NCI-H187 (cell line): ENCODE measurements around the gene PTPRT.

ENCODE experiments used
- DNase-seq, 2 experiments: peaks; one replicate each; lab custom pipeline; 2025; lab: John Stamatoyannopoulos, UW

PTPRT gene

DNA sequence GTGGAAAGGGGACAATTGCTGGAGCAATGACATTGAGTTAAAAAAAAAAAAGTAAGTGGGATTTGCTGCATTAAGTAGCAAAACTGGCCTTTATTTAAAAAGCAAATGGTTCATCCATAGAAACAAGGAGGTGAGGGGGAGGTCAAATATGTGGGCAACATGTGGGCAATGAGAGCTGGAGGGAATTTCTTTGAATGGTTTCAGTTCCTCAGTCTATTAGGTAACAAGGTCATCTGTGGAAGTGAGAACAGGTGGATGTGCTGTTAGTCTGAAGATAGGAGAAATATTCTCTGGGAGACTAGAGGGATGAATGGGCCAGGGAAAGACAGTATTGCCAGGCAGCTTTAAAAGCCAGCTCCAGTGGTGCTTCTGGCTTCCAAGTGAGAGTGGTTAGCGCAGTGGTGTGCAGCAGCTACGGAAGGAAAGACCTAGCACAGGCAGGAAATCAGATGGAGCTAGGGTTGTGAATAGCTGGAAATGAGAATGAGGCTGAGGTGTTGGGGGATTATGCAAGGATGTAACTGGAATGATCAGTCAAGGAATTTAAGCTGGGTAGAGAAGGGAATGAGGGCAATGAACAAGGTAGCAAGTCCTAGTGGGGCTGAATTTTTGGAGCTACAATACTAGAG, 727.6 kb downstream of the PTPRT start:
- no peak for DNase-seq

DNA sequence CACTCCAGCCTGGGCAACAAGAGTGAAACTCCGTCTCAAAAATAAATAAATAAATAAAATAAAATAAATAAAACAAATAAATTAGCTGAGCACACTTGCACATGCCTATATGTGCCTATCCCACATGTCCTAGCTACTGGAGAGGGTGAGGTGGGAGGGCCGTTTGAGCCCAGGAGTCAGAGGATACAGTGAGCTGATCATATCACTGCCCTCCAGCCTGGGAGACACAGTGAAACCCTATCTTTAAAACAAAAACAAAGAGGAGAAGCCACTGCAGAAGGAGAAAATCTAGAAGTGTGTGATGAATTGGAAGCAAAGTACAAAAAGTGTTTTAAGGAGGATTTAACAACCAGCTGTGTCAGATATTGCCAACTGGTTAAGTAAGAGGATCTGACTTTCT, 728.4 kb downstream of the PTPRT start:
- no peak for DNase-seq

DNA sequence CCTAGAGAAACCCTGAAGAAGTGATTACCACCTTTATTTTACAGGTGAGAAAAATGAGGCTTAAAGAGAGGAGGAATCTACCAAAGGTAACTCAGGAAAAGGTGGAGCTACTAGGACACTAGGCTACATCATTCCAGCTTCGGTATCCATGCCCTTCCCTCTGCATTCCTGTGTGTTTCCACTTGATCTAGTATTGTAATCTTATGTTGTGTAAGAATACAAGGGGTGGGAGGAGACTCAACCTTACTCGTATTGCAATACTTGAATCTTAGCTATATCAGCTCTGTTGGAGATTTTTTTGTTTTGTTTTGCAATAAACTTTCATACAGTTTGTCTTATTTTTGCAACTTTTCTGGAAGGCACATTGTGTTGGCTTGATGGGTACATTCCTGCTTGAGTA, 742.4 kb downstream of the PTPRT start:
- no peak for DNase-seq

DNA sequence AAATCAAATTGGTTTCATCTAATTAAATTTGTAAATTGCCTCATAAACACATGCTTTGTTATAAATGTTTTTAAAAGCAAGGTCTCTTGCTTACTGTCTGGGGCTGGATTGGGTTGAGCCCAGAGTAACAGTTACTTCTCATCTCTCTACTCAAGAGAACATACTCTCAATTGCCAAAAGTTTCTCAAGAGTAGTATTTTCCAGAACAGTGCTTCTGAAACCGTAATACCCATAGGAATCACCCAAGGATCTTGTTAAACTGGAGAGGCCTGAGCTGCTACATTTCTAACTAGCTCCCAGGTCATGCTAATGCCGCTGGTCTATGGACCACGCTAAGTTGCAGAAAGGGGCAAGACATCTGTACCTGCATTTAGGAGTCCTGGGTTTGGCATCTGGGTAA, 744.9 kb downstream of the PTPRT start:
- DNase-seq = no peak

DNA sequence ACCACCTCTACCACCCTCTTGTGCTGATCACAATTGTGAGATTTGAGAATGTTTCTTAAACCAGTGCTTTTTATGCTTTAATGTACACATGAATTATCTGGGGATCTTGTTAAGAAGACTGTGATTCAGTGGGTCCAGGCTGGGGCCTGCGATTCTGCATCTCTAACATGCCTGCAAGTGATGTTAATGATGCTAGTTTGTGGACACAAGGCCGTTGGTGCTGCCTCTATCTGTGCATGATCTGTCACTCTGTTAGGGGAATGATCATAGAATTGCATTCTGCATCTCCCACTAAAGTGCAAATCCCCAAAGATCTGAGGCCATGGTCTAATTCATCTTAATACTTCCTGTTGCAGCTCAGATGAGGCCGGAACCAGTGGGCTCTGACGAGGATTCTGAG, 746.5 kb downstream of the PTPRT start:
- no peak for DNase-seq

DNA sequence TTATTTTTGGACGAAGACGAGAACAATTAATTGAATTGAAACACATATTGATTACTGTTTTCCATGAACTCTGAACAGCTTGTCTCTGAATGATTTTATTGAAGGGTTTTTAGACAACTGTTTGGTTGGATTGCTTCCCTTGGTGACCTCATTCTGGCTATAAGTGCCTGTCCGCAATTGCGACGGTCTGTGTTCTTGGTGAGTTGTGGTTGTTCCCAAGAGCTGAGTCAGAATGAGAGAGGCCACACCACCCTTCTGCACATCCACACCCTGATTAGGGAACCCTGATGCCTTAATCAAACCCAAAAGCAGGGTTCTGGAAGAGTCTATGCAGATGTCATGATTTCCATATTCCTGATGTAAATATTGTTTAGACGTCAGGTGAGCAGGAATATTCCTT, 747.0 kb downstream of the PTPRT start:
- no peak for DNase-seq

DNA sequence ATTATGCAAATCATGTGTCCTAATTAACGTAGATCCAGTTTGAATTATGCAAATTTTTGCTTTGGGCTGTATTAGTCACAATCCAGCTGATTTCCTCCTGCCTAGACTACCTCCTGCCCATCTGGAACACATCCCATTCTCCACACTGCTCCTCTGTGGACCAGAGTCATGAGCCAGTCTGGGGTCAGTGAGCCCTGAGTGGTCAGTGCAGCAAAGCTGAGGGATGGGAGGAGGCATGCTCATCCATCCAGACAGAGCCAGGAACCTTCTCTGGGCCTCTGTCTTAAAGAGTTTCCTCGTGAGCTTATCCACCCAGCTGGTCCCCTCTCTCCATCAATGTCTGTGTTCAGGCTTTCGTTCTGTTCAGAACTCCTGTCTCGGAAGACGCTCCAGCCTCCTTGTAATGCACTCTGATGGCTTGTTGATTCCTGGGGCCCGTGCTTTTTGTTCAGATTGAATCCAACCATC, 747.8 kb downstream of the PTPRT start:
- DNase-seq = no peak

DNA sequence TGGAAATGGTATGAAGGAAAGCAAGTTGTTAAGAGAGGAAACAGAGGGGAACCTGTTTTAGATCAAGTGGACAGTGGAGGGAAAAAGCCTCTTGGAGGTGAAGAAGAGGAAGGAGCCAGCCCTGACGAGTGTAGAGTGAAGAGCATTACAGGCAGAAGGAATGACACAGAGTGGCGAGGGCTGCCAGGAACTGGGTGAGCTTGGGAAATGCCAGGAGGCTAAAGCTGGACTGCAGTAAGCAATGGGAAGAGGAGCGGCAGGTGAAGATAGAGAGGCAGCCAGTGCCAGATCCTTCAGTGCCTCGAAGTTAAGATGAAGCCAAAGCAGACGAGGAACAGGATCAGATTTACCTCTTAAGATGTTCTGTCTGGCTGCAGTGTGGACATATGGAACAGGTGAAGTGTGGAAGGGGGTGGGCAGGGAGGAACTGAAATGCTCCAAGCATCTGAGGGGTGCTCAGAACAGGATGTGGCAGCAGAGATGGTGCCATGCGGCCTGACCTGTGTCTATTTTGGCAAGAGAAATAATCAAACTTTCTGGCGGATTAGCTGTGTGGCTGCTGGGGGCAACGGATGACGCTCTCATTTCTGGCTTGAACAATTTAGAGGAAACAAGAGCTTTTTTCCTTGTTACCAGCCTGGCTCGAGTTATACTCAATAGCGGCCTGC, 748.4 kb downstream of the PTPRT start:
- no peak for DNase-seq

DNA sequence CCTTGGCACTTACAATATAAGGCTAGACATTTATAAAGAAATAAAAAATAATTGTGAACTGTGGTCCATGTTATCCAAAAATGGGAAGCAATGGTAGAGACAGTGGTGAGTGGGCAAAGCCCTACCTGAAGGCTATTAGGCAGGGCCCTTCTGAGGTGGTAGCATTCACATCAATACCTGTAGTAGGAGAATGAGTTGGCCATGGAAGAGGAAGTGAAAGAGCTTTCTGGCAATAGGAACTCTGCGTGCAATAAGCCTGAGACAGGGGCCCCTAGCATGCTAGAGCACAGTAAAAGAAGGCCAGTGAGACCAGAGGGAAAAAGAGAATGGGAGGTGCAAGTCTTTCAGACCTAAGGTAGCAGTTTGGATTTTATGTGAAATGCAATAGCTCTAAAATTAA, 754.5 kb downstream of the PTPRT start:
- DNase-seq = no peak

DNA sequence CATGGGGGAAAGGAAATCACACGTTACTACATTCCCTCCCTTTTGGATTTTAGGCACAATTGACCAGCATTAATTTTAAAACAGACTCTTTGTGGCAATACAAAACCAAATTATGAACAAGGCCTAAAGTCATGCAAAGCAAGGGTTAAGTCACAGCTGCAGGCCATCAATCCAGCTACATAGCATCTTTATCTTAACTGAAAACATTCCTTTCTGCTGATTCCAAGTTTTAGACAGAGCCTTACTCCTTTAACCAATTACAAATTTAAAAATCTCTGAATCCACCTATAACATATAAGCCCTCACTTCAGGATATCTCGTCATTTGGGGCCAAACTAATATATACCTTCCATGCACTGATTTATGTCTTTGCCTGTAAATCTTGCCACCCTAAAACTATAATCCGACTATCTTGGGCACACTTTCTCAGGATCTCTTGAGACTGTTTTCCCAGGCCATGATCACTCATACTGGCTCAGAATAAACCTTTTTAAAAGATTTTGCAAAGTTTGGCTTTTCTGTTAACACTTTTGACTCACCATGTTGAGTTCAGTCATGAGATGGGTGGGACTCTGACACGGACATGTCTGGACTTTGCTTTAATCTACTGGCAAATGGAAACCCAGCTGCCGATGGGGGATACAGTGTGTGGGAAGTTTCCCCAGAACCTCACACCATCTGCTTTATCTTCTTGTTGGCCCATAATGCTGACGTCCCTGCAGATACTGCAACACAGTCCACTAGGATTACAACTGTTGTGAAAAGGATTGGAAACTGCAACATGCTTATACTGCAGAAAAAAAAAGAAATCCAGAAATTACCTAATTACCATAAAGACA, 757.0 kb downstream of the PTPRT start:
- DNase-seq = no peak

DNA sequence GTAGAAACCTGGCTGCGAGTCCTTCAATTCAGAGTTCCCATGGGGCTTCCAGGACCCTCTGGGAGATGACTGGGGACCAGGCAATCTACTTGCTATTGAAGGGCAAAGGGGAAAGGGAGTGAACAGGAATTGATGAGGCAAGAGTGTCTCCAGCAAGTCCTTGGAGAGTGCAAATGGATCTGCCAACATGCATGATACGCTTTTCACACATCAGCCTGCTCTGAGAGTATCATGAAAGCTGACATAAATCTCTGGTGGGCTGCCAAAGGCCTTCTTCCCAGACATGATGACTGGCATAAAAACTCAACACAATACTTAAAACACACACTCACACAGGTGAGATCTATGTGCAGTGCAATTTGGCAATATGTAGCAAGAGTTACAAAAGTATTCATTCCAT, 759.1 kb downstream of the PTPRT start:
- DNase-seq = no peak

DNA sequence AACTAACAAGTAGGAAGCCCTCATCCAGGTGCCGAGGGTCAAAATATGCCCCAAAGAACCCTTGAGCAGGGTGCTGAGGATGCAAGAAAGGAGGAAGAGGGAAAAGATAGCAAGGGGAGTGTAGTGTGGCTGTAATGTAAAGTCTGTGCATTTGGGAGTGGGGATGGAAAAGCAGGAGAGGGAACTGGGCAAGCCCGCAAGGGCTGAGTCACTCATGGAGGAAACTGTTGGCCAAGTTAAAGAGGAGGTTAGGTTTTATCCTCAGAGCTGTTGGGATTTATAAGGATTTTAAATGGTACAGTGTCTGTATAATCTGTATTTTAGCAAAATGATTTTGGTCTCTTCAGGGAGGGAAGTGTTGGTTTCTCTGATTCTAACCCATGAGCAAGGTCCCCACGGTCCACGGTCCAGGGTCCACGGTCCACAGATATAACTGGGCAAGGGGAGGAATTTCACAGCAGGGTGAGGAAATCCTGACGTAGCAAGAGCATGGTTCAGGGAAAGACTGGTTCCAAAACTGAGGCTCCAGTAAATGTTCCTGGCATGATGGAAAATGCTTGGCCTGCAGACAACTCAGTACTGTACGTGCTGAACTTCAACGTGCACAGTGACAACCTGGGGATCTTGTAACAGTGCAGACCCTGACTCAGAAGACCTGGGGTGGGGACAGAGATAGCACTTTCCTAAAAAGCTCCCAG, 759.8 kb downstream of the PTPRT start:
- DNase-seq = no peak

DNA sequence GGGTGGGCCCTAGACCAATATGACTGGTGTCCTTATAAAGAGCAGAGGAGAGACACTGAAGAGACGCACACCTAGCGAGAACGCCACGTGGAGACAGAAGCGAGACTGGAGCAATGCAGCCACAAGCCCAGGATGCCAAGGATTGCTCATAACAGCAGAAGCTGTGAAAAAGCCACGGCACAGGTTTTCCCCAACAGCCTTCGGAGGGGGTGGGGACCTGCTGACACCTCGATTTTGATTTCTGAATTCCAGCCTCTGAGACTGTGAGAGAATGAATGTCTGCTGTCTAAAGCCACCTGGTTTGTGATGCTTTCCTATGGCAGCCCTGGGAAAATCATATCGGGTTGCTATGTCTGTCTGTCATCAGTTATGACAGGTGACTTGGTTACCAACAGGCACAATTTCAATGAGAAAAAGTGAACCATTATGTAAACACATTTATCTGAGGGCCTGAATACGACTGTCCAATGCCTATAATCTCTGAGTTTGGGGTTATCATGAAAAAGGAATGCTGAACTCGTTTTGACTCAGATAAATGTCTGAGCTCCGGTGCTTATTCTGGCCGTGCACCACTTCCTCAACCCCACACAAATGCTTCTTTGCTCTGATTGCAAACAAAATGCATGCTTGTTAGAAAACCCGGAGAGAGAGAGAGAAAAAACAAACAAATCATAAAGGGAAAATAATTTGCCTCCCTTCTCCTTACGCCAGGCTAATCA, 769.7 kb downstream of the PTPRT start:
- no peak for DNase-seq

DNA sequence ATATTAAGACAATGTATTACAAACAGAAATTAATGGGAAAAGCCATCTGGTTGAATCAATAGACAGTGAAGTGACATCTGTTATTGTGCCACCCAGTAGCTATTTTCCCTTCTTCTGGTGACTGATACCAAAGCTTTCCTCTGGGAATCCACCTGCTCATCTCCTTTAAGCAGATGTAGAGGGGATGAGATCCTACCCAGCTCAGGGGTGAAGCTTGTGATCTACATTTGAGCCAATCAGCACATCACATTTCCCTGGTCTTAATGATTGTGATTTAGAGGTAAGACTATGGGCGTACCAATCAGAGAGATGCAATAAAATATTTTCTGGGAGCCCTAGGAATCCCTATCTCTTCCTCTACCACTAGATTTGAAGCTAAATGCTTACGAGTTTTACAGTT, 782.9 kb downstream of the PTPRT start:
- no peak for DNase-seq

DNA sequence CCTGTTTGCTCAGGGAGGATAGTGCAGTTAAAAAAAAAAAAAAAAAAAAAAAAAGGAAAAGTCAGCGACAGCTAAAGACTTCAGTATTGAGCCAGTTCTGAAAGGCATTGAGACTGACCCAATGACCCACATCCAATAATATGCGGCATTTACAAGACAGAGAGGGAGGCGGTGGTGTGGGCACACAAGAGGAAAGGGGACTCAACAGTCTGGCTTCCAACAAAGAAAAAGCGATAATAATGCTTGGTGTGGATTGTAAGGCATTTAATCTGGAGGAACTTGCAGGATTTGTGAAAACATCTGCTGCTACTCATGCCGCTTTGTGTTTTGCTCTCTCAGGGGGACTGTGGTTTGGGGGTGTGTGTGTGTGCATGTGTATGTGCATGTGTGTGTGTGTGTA, 787.3 kb downstream of the PTPRT start:
- DNase-seq = no peak

DNA sequence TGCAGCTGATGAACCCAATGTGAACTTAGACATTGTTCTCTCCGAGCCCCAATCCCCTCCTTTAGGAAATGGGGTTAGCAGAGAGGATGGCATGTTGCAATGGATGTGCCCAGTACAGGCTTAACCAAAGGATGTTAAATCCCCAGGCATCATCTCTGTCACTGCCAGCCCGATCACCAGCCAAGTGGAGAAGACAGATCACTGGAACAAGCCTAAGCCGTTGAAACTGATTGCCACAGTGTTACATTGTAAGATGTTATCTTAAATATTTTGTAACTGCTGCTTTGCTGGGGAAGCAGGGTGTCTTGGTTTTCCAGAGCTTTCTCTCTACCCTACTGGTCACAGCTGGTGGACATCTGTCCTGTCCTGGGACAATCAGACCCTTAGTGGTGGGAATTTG, 788.1 kb downstream of the PTPRT start:
- no peak for DNase-seq

DNA sequence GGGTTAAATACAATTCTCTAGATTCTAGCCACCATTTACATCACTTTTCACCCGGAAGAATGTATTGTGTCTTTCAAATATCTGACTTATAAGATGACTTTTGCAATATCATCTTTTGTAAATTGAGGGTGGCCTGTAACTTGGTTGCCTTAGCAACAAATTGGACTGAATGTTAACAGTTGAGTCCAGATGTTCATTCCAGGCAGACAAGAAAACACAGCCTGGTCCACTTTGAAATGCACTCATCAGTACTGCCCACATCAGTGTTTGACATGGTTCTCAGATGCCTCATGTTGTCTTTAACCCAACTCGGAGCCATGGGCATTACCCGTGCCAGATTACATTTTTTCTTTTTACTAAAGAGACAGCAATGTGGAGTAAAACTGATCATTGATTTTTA, 789.9 kb downstream of the PTPRT start:
- no peak for DNase-seq

DNA sequence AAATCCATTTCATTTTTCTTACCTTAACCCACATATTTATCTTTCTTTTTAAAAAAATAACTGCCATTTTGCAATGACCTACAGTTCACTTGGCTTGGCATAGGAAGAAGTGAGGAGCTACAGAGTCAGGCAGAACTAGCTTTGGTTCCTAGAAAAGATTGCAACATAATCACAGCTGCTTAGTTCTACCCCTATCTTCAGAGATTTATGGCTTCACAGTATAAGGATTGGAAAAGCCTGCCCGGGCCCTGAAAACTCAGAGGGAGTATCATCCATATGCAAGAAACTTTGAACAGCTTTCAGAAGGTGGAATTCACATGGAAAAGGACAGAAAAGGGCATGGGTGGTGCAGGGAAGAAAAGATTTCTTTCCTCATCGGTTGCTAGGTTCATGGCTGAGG, 797.3 kb downstream of the PTPRT start:
- no peak for DNase-seq

DNA sequence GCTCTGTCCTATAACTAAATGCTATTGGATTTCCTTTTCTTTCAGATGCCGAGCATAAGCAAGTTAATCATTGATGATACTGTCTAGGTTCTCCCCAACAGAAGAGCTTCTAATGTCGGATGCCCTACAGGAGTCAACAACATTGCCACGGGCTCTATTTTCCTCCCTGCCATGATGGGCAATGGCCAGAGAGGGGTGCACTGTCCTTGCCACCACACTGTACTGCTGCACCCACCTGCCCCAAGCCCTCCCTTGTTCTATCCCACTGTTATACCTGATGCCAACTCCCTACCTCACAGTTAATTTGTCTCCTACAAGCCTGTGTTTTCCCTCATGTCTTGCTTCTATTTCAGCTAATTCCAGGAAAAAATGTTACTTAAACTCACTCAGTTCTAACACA, 797.9 kb downstream of the PTPRT start:
- no peak for DNase-seq

DNA sequence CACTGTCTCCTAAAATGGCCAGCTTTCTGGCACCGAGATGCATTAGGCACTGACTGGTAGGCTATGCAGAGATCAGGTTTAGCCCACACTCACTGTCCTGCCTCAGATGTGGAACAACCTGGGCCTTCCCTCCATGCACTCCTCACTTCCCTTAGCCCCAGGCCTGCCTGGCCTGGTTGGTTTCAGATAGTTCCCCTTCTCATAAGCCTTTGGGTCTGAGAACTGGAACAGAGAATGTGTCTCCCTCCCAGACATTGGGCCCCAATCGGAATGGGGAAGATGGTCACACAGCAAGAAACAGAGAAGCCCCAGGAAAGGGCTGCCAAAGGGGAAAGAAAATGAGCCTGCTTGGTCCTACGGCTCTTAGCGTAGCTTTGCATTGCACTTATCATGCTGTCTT, 809.4 kb downstream of the PTPRT start:
- no peak for DNase-seq

DNA sequence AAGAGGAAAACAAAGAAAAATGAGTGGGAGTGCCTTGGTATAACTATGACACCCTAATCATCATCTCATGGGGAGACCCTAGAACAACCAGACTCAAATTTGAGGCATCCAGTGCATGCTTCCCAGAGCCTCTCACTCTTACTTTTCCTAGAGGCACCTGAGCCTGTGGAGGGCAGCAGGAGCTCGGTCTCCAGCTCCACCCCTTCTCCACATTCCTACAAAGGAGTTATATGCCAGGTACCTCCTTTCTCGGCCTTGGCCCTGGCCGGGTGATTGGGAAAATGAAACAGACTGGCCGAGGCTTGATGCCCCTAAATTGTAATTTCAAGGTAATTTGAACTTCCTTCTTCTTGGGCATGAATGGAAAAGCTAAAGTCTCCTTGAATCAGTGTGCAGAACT, 810.3 kb downstream of the PTPRT start:
- DNase-seq = no peak

DNA sequence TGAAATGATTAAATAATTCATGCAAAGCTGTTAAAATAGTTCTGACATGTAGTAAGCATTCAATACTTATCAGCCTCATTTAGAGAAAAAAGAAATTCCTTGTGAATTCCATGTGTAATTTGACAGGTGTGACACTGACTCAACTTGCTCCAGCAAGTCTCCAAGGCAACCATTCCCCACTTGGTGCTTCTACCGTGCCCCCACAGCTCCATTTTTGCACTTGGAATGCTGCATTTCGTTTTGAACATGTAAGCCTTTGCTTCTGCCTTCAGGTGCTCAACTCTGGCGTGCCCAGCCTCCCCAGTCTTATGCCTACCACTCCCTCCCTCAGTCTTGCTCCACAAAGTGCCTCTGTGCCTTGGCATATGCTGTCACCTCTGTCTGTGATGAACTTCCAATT, 810.9 kb downstream of the PTPRT start:
- no peak for DNase-seq
